HL-60 (cell line): Measurements from ENCODE around the gene HTR3A.

ENCODE experiments used
- DNase-seq, 2 experiments: peaks; one replicate each; pipeline ENCODE4 v3.0.0-alpha.2; 2010 to 2020; ENCODE audit warnings: low read depth in 1 of 2, low spot score in 1 of 2
- H3K27ac ChIP-seq: fragments of 250-450 bp; sonication (Bioruptor Pico); replicated peaks from 2 replicates; pipeline ENCODE4 v1.5.1; 2020; ENCODE audit warnings: mild to moderate bottlenecking, moderate library complexity
- H3K27me3 ChIP-seq: fragments of 250-450 bp; sonication (Bioruptor Pico); 2 replicates; pipeline ENCODE4 v1.5.1; 2021; ENCODE audit warnings: mild to moderate bottlenecking, moderate library complexity; ENCODE audit not compliant: insufficient read depth, poor library complexity, severe bottlenecking
- H3K4me3 ChIP-seq: replicated peaks from 2 replicates; pipeline ENCODE4 v1.5.1; 2011; ENCODE audit warnings: mild to moderate bottlenecking, control low read depth, low read length; ENCODE audit not compliant: insufficient read depth
- GABPA ChIP-seq: IDR thresholded peaks from 2 replicates; pipeline ENCODE4 v1.6.1; 2012; ENCODE audit warnings: low read depth
- POLR2AphosphoS5 ChIP-seq: IDR thresholded peaks from 2 replicates; pipeline ENCODE4 v1.6.1; 2012; ENCODE audit warnings: low read depth
- SPI1 ChIP-seq: IDR thresholded peaks from 2 replicates; pipeline ENCODE4 v1.6.1; 2012; ENCODE audit warnings: low read depth, mild to moderate bottlenecking, borderline replicate concordance
- TF ChIP-seq, protein P1 (sequence below): IDR thresholded peaks from 2 replicates; pipeline ENCODE4 v1.6.1; 2012; ENCODE audit warnings: low read depth; ENCODE audit not compliant: insufficient replicate concordance
- TF ChIP-seq, protein P2 (sequence below): IDR thresholded peaks from one replicate; pipeline ENCODE4 v1.5.1; 2011; ENCODE audit warnings: low read length, control low read depth, inconsistent platforms; ENCODE audit not compliant: insufficient read depth

Gene HTR3A

DNA sequence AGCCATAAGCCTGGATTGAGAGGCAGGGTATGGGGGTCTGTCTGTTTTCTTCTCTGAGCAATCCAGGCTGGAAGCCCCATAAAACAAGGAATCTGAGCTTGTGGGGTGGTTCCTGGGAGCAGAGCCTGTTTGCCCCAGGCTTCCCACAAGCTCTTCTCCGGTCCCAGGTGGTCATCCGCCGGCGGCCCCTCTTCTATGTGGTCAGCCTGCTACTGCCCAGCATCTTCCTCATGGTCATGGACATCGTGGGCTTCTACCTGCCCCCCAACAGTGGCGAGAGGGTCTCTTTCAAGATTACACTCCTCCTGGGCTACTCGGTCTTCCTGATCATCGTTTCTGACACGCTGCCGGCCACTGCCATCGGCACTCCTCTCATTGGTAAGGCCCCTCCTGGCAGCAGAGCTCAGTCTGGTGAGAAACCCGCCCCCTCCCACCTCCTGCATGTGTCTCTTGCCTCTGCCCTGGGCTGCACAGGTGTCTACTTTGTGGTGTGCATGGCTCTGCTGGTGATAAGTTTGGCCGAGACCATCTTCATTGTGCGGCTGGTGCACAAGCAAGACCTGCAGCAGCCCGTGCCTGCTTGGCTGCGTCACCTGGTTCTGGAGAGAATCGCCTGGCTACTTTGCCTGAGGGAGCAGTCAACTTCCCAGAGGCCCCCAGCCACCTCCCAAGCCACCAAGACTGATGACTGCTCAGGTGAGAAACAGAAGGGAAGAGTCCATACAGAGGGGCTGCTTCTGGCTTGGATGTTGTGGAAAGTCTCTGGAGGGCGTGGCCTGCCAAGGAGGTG lies 11.6 kb downstream of the HTR3A start:
- no peaks in the 10 kb centered on the region for H3K27me3 ChIP-seq
- no peak for DNase-seq
- no peak overlapping the region for H3K27ac ChIP-seq
- no peak overlapping the region for H3K4me3 ChIP-seq
- TF ChIP-seq GABPA: no peak
- TF ChIP-seq, protein P1, sequence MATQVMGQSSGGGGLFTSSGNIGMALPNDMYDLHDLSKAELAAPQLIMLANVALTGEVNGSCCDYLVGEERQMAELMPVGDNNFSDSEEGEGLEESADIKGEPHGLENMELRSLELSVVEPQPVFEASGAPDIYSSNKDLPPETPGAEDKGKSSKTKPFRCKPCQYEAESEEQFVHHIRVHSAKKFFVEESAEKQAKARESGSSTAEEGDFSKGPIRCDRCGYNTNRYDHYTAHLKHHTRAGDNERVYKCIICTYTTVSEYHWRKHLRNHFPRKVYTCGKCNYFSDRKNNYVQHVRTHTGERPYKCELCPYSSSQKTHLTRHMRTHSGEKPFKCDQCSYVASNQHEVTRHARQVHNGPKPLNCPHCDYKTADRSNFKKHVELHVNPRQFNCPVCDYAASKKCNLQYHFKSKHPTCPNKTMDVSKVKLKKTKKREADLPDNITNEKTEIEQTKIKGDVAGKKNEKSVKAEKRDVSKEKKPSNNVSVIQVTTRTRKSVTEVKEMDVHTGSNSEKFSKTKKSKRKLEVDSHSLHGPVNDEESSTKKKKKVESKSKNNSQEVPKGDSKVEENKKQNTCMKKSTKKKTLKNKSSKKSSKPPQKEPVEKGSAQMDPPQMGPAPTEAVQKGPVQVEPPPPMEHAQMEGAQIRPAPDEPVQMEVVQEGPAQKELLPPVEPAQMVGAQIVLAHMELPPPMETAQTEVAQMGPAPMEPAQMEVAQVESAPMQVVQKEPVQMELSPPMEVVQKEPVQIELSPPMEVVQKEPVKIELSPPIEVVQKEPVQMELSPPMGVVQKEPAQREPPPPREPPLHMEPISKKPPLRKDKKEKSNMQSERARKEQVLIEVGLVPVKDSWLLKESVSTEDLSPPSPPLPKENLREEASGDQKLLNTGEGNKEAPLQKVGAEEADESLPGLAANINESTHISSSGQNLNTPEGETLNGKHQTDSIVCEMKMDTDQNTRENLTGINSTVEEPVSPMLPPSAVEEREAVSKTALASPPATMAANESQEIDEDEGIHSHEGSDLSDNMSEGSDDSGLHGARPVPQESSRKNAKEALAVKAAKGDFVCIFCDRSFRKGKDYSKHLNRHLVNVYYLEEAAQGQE: no peak
- TF ChIP-seq, protein P2, sequence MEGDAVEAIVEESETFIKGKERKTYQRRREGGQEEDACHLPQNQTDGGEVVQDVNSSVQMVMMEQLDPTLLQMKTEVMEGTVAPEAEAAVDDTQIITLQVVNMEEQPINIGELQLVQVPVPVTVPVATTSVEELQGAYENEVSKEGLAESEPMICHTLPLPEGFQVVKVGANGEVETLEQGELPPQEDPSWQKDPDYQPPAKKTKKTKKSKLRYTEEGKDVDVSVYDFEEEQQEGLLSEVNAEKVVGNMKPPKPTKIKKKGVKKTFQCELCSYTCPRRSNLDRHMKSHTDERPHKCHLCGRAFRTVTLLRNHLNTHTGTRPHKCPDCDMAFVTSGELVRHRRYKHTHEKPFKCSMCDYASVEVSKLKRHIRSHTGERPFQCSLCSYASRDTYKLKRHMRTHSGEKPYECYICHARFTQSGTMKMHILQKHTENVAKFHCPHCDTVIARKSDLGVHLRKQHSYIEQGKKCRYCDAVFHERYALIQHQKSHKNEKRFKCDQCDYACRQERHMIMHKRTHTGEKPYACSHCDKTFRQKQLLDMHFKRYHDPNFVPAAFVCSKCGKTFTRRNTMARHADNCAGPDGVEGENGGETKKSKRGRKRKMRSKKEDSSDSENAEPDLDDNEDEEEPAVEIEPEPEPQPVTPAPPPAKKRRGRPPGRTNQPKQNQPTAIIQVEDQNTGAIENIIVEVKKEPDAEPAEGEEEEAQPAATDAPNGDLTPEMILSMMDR: no peak
- no peak for TF ChIP-seq SPI1
- TF ChIP-seq POLR2AphosphoS5: no peak

- Histone ChIP-seq H3K27ac (no peak overlapping the region), H3K4me3 (no peak overlapping the region), H3K27me3 (no peaks in the 10 kb centered on the region)
- DNase-seq: no peak
- TF ChIP-seq, protein P1: no peak
- TF ChIP-seq POLR2AphosphoS5 (no peak), GABPA (no peak), SPI1 (no peak)
- TF ChIP-seq, protein P2: no peak
These were observed 14.5 kb downstream of the HTR3A start for GRCh38 chr11:113989381-113989780.

DNA sequence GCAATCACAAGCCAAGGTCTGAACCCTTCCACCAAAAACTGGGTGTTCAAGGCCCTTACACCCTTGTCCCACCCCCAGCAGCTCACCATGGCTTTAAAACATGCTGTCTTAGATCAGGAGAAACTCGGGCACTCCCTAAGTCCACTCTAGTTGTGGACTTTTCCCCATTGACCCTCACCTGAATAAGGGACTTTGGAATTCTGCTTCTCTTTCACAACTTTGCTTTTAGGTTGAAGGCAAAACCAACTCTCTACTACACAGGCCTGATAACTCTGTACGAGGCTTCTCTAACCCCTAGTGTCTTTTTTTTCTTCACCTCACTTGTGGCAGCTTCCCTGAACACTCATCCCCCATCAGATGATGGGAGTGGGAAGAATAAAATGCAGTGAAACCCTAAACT lies 15.0 kb downstream of the HTR3A start:
- TF ChIP-seq, protein P1: no peak
- TF ChIP-seq SPI1 (no peak), GABPA (no peak), POLR2AphosphoS5 (no peak)
- TF ChIP-seq, protein P2: no peak
- DNase-seq: no peak
- Histone ChIP-seq H3K27me3 (no peaks in the 10 kb centered on the region), H3K4me3 (no peak overlapping the region), H3K27ac (no peak overlapping the region)
